ENCODE measurements around the gene KIF20B. TPM values are rescaled to one million over a fixed set of nuclear protein-coding genes. Genes with fewer than 3 reads are reported as not detected.
"Not testable (repeated sequence)": the region's sequence is repeated elsewhere in the genome, so short reads cannot be mapped to it uniquely, and the experiment has no call there.

KIF20B gene
- total RNA-seq, 1 experiment from 2014 or later, result 33.7 TPM

DNA sequence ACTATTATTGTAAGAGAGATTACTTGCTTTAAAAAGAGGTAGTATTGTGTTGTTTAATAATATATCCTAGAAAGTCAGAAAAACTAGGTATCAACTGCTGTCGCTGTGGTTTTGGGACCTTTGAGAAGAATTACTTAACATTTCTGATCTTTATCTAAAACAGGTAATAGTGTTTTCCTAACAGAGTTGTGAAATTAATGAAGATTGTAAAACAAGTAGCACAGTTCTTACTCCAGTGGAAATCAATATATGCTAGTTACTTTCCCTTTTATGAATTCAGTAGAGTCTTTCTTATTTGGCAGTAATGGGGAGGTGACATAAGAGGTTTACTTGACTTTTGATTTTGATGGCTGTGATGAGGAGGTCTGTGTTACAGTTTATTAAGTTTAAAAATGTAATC is 58.1 kb downstream of the KIF20B start:
- BruUV-seq (replicated peaks), result no TSS peak
- Mint-ChIP-seq H3K27me3 (ENCODE audit: insufficient read depth, unreplicated experiment) (no peaks in the 10 kb centered on the region), H3K27ac (ENCODE audit: low read depth, unreplicated experiment) (peak overlapping the region; percentile 37), H3K9me3 (ENCODE audit: unreplicated experiment) (no peaks in the 10 kb centered on the region), H3K4me1 (ENCODE audit: insufficient read depth, unreplicated experiment) (peaks cover 5% of the 10 kb centered on the region), H3K4me3 (ENCODE audit: unreplicated experiment) (no peak overlapping the region), H3K36me3 (ENCODE audit: insufficient read depth, unreplicated experiment) (peaks cover 37% of the 10 kb centered on the region)
- DNase-seq (ENCODE audit: unreplicated experiment), result no peak
- TF ChIP-seq, protein P1, sequence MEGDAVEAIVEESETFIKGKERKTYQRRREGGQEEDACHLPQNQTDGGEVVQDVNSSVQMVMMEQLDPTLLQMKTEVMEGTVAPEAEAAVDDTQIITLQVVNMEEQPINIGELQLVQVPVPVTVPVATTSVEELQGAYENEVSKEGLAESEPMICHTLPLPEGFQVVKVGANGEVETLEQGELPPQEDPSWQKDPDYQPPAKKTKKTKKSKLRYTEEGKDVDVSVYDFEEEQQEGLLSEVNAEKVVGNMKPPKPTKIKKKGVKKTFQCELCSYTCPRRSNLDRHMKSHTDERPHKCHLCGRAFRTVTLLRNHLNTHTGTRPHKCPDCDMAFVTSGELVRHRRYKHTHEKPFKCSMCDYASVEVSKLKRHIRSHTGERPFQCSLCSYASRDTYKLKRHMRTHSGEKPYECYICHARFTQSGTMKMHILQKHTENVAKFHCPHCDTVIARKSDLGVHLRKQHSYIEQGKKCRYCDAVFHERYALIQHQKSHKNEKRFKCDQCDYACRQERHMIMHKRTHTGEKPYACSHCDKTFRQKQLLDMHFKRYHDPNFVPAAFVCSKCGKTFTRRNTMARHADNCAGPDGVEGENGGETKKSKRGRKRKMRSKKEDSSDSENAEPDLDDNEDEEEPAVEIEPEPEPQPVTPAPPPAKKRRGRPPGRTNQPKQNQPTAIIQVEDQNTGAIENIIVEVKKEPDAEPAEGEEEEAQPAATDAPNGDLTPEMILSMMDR (IDR thresholded peaks at IDR 0.05; ENCODE audit: unreplicated experiment), result no peak
- intact Hi-C loops (cut with micrococcal nuclease), result no loop called here
- CTCF ChIA-PET, result no interaction called here
- POLR2A ChIA-PET, result no interaction called here

DNA sequence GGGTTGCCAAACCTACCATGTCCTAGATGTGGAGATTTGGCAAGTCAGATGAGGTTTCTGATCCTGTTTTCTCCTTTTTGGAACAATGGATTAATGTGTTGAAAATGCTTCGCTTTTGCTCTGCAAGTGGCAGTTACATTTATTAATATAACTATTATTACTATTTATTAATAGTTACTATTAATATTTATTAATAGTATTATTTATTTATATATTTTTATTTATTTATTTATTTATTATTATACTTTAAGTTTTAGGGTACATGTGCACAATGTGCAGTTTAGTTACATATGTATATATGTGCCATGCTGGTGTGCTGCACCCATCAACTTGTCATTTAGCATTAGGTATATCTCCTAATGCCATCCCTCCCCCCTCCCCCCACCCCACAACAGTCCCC is 62.3 kb downstream of the KIF20B start:
- CTCF ChIA-PET; BruUV-seq (replicated peaks): not testable (repeated sequence)
- H3K36me3 Mint-ChIP-seq (ENCODE audit: insufficient read depth, unreplicated experiment), result peaks cover 36% of the 10 kb centered on the region

DNA sequence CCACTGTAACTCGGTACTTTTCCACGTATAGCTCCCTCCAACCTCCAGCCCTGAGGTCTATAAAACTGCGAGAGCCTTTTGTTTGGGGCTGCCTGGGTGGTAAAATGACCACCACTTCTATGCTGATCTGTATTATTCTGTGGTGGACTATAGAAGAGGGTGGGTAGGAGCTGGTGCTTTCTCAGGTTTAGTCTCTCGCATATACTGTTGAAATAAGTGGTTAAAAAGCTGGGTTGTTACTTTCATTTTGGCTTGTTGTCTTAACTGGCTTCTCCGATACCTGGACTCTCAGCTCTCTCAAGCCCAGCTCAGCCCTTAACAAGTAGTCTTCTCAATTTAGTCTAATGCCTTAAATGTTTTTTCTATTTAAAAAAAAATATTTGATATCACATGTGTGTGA is 70.3 kb downstream of the KIF20B start:
- BruUV-seq (replicated peaks), result no TSS peak
- intact Hi-C loops (cut with micrococcal nuclease), result no loop called here
- Mint-ChIP-seq H3K9me3 (ENCODE audit: unreplicated experiment) (no peaks in the 10 kb centered on the region), H3K27ac (ENCODE audit: low read depth, unreplicated experiment) (peak overlapping the region; percentile 28), H3K4me1 (ENCODE audit: insufficient read depth, unreplicated experiment) (peaks cover 17% of the 10 kb centered on the region), H3K27me3 (ENCODE audit: insufficient read depth, unreplicated experiment) (no peaks in the 10 kb centered on the region), H3K4me3 (ENCODE audit: unreplicated experiment) (no peak overlapping the region), H3K36me3 (ENCODE audit: insufficient read depth, unreplicated experiment) (peaks cover 30% of the 10 kb centered on the region)
- ChIA-PET CTCF (interaction anchor here (1.2 kb wide), 1 partner anchor 1090 kb away, joined by 3 read pairs; no protein-coding TSS in a partner anchor), POLR2A (interaction anchor here (0.6 to 1.2 kb wide), 5 partner anchors 38 to 735 kb away, joined by 3 read pairs; no protein-coding TSS in a partner anchor)
- no peak for DNase-seq (ENCODE audit: unreplicated experiment)
- TF ChIP-seq, protein P1 (IDR thresholded peaks at IDR 0.05; ENCODE audit: unreplicated experiment), result no peak

More for the DNA sequence above, 62.3 kb downstream of the KIF20B start:
- DNase-seq (ENCODE audit: unreplicated experiment); H3K4me1 Mint-ChIP-seq (ENCODE audit: insufficient read depth, unreplicated experiment); H3K27me3 Mint-ChIP-seq (ENCODE audit: insufficient read depth, unreplicated experiment); intact Hi-C loops (cut with micrococcal nuclease); H3K4me3 Mint-ChIP-seq (ENCODE audit: unreplicated experiment); H3K9me3 Mint-ChIP-seq (ENCODE audit: unreplicated experiment); H3K27ac Mint-ChIP-seq (ENCODE audit: low read depth, unreplicated experiment): not testable (repeated sequence)
- POLR2A ChIA-PET, result interaction anchor here (0.8 kb wide), 1 partner anchor 10 kb away, joined by 4 read pairs; no protein-coding TSS in a partner anchor

DNA sequence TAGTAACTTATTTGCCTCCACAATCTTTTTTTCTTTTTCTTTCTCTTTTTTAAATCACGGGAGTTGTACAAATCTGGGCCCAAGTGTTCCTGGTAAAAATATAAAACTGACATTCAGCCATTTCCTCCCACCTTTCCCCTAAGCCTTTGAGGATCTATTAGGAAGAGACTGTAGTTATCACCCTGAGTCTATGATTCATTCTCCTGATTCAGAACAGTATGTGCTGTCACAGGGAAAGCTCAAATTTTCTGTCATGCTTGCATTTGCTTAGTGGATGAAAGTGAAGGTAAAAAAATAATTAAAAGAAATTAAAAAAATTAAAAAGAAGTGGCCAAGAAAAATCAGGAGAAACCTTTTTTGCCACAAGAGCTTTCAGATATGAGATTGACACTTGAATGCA is 71.7 kb downstream of the KIF20B start:
- ChIA-PET CTCF (interaction anchor here (0.6 to 0.7 kb wide), 2 partner anchors 11 to 406 kb away, joined by 3 to 4 read pairs; no protein-coding TSS in a partner anchor), POLR2A (interaction anchor here (0.7 to 1.5 kb wide), 3 partner anchors 10 to 494 kb away, joined by 4 read pairs; no protein-coding TSS in a partner anchor)
- peaks cover 17% of the 10 kb centered on the region for H3K4me1 Mint-ChIP-seq (ENCODE audit: insufficient read depth, unreplicated experiment)
- no peak for DNase-seq (ENCODE audit: unreplicated experiment)
- no peak overlapping the region for H3K4me3 Mint-ChIP-seq (ENCODE audit: unreplicated experiment)
- BruUV-seq (replicated peaks), result no TSS peak
- peak overlapping the region; percentile 29 for H3K27ac Mint-ChIP-seq (ENCODE audit: low read depth, unreplicated experiment)
- H3K27me3 Mint-ChIP-seq (ENCODE audit: insufficient read depth, unreplicated experiment), result no peaks in the 10 kb centered on the region
- H3K36me3 Mint-ChIP-seq (ENCODE audit: insufficient read depth, unreplicated experiment), result peaks cover 30% of the 10 kb centered on the region
- H3K9me3 Mint-ChIP-seq (ENCODE audit: unreplicated experiment), result no peaks in the 10 kb centered on the region
- intact Hi-C loops (cut with micrococcal nuclease), result no loop called here
- TF ChIP-seq, protein P1 (IDR thresholded peaks at IDR 0.05; ENCODE audit: unreplicated experiment), result no peak

DNA sequence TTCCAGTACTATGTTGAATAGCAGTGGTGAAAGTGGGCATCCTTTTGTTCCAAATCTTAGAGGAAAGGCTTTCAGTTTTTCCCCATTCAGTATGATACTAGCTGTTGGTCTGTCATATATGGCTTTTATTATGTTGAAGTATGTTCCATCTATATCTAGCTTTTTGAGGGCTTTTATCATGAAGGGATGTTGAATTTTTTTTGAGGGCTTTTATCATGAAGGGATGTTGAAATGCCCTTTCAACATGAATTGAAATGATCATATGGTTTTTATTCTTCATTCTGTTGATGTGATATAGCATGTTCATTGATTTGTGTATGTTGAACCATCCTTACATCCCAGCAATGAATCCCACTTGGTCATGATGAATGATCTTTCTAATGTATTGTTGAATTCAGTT is 75.3 kb downstream of the KIF20B start:
- Mint-ChIP-seq H3K9me3 (ENCODE audit: unreplicated experiment) (no peaks in the 10 kb centered on the region), H3K36me3 (ENCODE audit: insufficient read depth, unreplicated experiment) (peaks cover 13% of the 10 kb centered on the region), H3K27ac (ENCODE audit: low read depth, unreplicated experiment) (no peak overlapping the region), H3K4me1 (ENCODE audit: insufficient read depth, unreplicated experiment) (peaks cover 6% of the 10 kb centered on the region), H3K27me3 (ENCODE audit: insufficient read depth, unreplicated experiment) (no peaks in the 10 kb centered on the region), H3K4me3 (ENCODE audit: unreplicated experiment) (no peak overlapping the region)
- CTCF ChIA-PET, result interaction anchor here (1.0 kb wide), 1 partner anchor 16 kb away, joined by 3 read pairs; no protein-coding TSS in a partner anchor
- intact Hi-C loops (cut with micrococcal nuclease), result no loop called here
- POLR2A ChIA-PET, result no interaction called here
- TF ChIP-seq, protein P1 (IDR thresholded peaks at IDR 0.05; ENCODE audit: unreplicated experiment), result no peak
- DNase-seq (ENCODE audit: unreplicated experiment), result no peak
- no TSS peak for BruUV-seq (replicated peaks)
